H1 (cell line): Measurements from ENCODE around the gene SIGLEC12. TPM values are rescaled to one million over a fixed set of nuclear protein-coding genes. Genes with fewer than 3 reads are reported as not detected.

Source experiments
- CHD7 ChIP-seq: fragments of 300-600 bp; sonication (generic); IDR thresholded peaks from 2 replicates; pipeline ENCODE4 v1.7.1; 2012; ENCODE audit warnings: low read length, moderate library complexity, mild to moderate bottlenecking, inconsistent platforms; ENCODE audit not compliant: insufficient replicate concordance
- GTF2F1 ChIP-seq: IDR thresholded peaks from 2 replicates; pipeline ENCODE4 v1.6.1; 2012; ENCODE audit warnings: low read depth, low read length, improper control_type of control experiment, borderline replicate concordance
- JUND ChIP-seq: IDR thresholded peaks from 2 replicates; pipeline ENCODE4 v1.6.1; 2011; ENCODE audit warnings: mild to moderate bottlenecking, improper control_type of control experiment, low read length
- RAD21 ChIP-seq, 2 experiments: IDR thresholded peaks in 1 of 2; conservative IDR thresholded peaks in 1 of 2; 2 replicates each; pipeline ENCODE4 v1.6.1; 2011; ENCODE audit warnings: low read depth in 2 of 2, low read length in 2 of 2, improper control_type of control experiment in 1 of 2, inconsistent platforms in 1 of 2, mild to moderate bottlenecking in 1 of 2, moderate library complexity in 1 of 2
- TCF12 ChIP-seq: IDR thresholded peaks from 2 replicates; pipeline ENCODE4 v1.6.1; 2011; ENCODE audit warnings: low read depth, mild to moderate bottlenecking, low read length
- polyA plus RNA-seq, 7 experiments: library from polyadenylated mRNA; depleted of rRNA in 3 of 7; stranded (reverse) in 5 of 7; unstranded in 2 of 7; fragments of >200 nt in 5 of 7; fragments of 200-250 nt in 2 of 7; gene quantifications; 1 replicate in 5 of 7; 2 replicates in 1 of 7; 4 replicates in 1 of 7; pipeline versions ENCODE4 v1.2.1 to v1.2.3, GENCODE V29; 2011 to 2013; ENCODE audit warnings: missing spikeins in 2 of 7, mixed read lengths in 2 of 7
- total RNA-seq: library from RNA; stranded (reverse); fragmentation: NEBNext Ultra II Directional; extraction: Animal tissue kit (Norgen Biotek cat#: 25700); gene quantifications from 2 replicates; pipeline ENCODE4 v1.2.1, GENCODE V29; 2021

SIGLEC12 gene
- total and polyA plus RNA-seq, 2 of the 8 experiments (the other 6 are each of a cell fraction or from before 2014, with no cell fraction given) = not detected

GRCh38 chr19:51514866-51515481 lies 13.4 kb upstream of the SIGLEC12 start (continued):
- TF ChIP-seq CHD7 = no peak
- peak; percentile 41 to 44 for TF ChIP-seq RAD21 (IDR thresholded peaks at IDR 0.05 in 1 of 2, conservative IDR thresholded peaks at IDR 0.05 in 1 of 2; ENCODE audit: low read depth in 2 of 2, low read length in 2 of 2)
- no peak for TF ChIP-seq GTF2F1
- no peak for TF ChIP-seq TCF12
- no peak for TF ChIP-seq JUND
